ENCODE data around the gene SLC30A5. TPM values are rescaled to one million over a fixed set of nuclear protein-coding genes. Genes with fewer than 3 reads are reported as not detected.

Gene SLC30A5
- total RNA-seq, 1 donor from 2014 or later = 31.2 TPM

GRCh38 chr5:69052181-69052580, 41.6 kb upstream of the SLC30A5 start:
- no peak overlapping the region for H3K4me3 ChIP-seq (ENCODE audit: low read depth, low read length)
- no peak for DNase-seq (ENCODE audit: low read depth)
- TF ChIP-seq CTCF (conservative IDR thresholded peaks at IDR 0.05; ENCODE audit: low read depth, low read length) = no peak

GRCh38 chr5:69074664-69075521, 18.9 kb upstream of the SLC30A5 start:
- no peak overlapping the region for H3K4me3 ChIP-seq (ENCODE audit: low read depth, low read length)
- DNase-seq (ENCODE audit: low read depth) = no peak
- no peak for TF ChIP-seq CTCF (conservative IDR thresholded peaks at IDR 0.05; ENCODE audit: low read depth, low read length)

- no peak for DNase-seq (ENCODE audit: low read depth)
- TF ChIP-seq CTCF (conservative IDR thresholded peaks at IDR 0.05; ENCODE audit: low read depth, low read length) = no peak
- no peak overlapping the region for H3K4me3 ChIP-seq (ENCODE audit: low read depth, low read length)
Observed at GRCh38 chr5:69075522-69076179, 18.2 kb upstream of the SLC30A5 start.

GRCh38 chr5:69078921-69079540, 14.8 kb upstream of the SLC30A5 start:
- DNase-seq (ENCODE audit: low read depth) = peak; percentile 33
- no peak overlapping the region for H3K4me3 ChIP-seq (ENCODE audit: low read depth, low read length)
- TF ChIP-seq CTCF (conservative IDR thresholded peaks at IDR 0.05; ENCODE audit: low read depth, low read length) = no peak

- no peak for TF ChIP-seq CTCF (conservative IDR thresholded peaks at IDR 0.05; ENCODE audit: low read depth, low read length)
- DNase-seq (ENCODE audit: low read depth) = no peak
- no peak overlapping the region for H3K4me3 ChIP-seq (ENCODE audit: low read depth, low read length)
Observed at GRCh38 chr5:69079556-69079955, 14.3 kb upstream of the SLC30A5 start.

GRCh38 chr5:69083412-69083811, 10.4 kb upstream of the SLC30A5 start:
- TF ChIP-seq CTCF (conservative IDR thresholded peaks at IDR 0.05; ENCODE audit: low read depth, low read length) = peak; percentile 55
- H3K4me3 ChIP-seq (ENCODE audit: low read depth, low read length) = no peak overlapping the region
- peak; percentile 32 for DNase-seq (ENCODE audit: low read depth)

Measured in epithelial cell of proximal tubule (primary cell).